CD4-positive, alpha-beta memory T cell (primary cell): Measurements from ENCODE around the gene TNIK. TPM values are rescaled to one million over a fixed set of nuclear protein-coding genes. Genes with fewer than 3 reads are reported as not detected.

Source experiments
- CTCF ChIA-PET: fragments of 350-600 bp; sonication (Branson Sonifier 250); formaldehyde crosslinking; loops from one replicate; lab custom pipeline; 2021; ENCODE audit warnings: inconsistent platforms; ENCODE audit not compliant: partially characterized antibody; lab: Charles Lee
- POLR2A ChIA-PET: fragments of 350-600 bp; sonication (Branson Sonifier 250); formaldehyde crosslinking; loops from one replicate; lab custom pipeline; 2021; ENCODE audit not compliant: partially characterized antibody; lab: Charles Lee
- DNase-seq, 5 donors: peaks; one replicate each; pipeline versions ENCODE4 v3.0.0 to v3.0.0-alpha.2; 2020 to 2022; ENCODE audit warnings: mixed read lengths in 1 of 5
- H3K27ac ChIP-seq: one replicate; pipeline ENCODE4 v1.7.0; 2013; ENCODE audit warnings: low read depth, low read length
- H3K27me3 ChIP-seq: 2 replicates; pipeline ENCODE4 v1.7.0; 2013; ENCODE audit warnings: mild to moderate bottlenecking, low read length, moderate library complexity; ENCODE audit not compliant: insufficient read depth
- H3K36me3 ChIP-seq: 2 replicates; pipeline ENCODE4 v1.7.0; 2013; ENCODE audit warnings: mild to moderate bottlenecking, low read length, moderate library complexity; ENCODE audit not compliant: insufficient read depth
- H3K4me1 ChIP-seq: 2 replicates; pipeline ENCODE4 v1.7.0; 2013; ENCODE audit warnings: mild to moderate bottlenecking, low read length, moderate library complexity; ENCODE audit not compliant: insufficient read depth
- H3K4me3 ChIP-seq, 2 donors: one replicate each; pipeline ENCODE4 v1.7.0; 2013; ENCODE audit warnings: low read length in 2 of 2, mild to moderate bottlenecking in 1 of 2
- H3K9me3 ChIP-seq, 2 donors: one replicate each; pipeline ENCODE4 v1.7.0; 2013; ENCODE audit warnings: low read length in 2 of 2, control low read depth in 1 of 2; ENCODE audit not compliant: control insufficient read depth in 1 of 2
- H3K27ac Mint-ChIP-seq, 7 donors: one replicate each; pipeline ENCODE4 v1.8.0; 2020 to 2021; ENCODE audit warnings: mixed read lengths in 7 of 7, mild to moderate bottlenecking in 6 of 7, inconsistent platforms in 3 of 7, moderate library complexity in 3 of 7
- H3K27me3 Mint-ChIP-seq, 2 donors: one replicate each; pipeline ENCODE4 v1.8.0; 2020 to 2021; ENCODE audit warnings: mixed read lengths in 2 of 2
- H3K36me3 Mint-ChIP-seq, 2 donors: one replicate each; pipeline ENCODE4 v1.8.0; 2020 to 2021; ENCODE audit warnings: mixed read lengths in 2 of 2, inconsistent platforms in 1 of 2, mild to moderate bottlenecking in 1 of 2
- H3K4me1 Mint-ChIP-seq, 4 donors: one replicate each; pipeline ENCODE4 v1.8.0; 2020 to 2021; ENCODE audit warnings: mixed read lengths in 4 of 4, mild to moderate bottlenecking in 1 of 4
- H3K4me3 Mint-ChIP-seq, 8 donors: one replicate each; pipeline ENCODE4 v1.8.0; 2020 to 2021; ENCODE audit warnings: mixed read lengths in 8 of 8, mild to moderate bottlenecking in 7 of 8, moderate library complexity in 6 of 8, inconsistent platforms in 3 of 8
- H3K9me3 Mint-ChIP-seq, 8 donors: one replicate each; pipeline ENCODE4 v1.8.0; 2020 to 2021; ENCODE audit warnings: mixed read lengths in 8 of 8, mild to moderate bottlenecking in 5 of 8, inconsistent platforms in 3 of 8, moderate library complexity in 1 of 8
- intact Hi-C: fragments of 100-400 bp; cut with micrococcal nuclease; formaldehyde crosslinking; loops from one replicate; pipeline ENCODE4 v1.15.1; 2023
- polyA plus RNA-seq, 2 donors: library from polyadenylated mRNA; unstranded; fragments of 300-500 nt; fragmentation: Illumina TruSeq; gene quantifications; one replicate each; pipeline ENCODE4 v1.2.3, GENCODE V29; 2021
- total RNA-seq, 2 experiments: library from RNA; stranded (reverse); gene quantifications; one replicate each; pipeline ENCODE4 v1.2.3, GENCODE V29; 2021

Gene TNIK
- total and polyA plus RNA-seq, 4 experiments from 2014 or later, result 14.6 to 93.5 (median 58.1) TPM

DNA sequence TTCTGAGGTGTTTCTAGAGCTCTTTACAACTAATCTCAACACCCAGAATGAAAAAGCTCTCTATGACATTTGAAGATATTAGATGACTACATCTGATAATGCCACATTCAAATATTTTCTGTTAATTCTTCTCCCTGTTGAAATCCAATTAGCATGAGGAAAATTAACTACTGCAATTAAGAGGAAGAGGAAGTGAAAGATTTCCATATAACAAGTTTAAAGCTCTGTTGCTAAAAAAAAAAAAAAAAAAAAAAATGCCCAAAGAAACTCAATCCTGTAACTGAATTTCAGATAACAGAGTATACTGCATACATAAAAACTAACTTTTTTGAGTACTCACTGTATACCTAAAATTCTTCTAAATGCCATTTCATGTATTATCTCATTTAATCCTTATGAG, 109.8 kb downstream of the TNIK start:
- no peak overlapping the region for H3K4me3 ChIP-seq
- no peaks in the 10 kb centered on the region for H3K27me3 ChIP-seq
- Mint-ChIP-seq H3K9me3 (no peaks in the 10 kb centered on the region), H3K36me3 (peaks cover 5 to 18% of the 10 kb centered on the region in 2 donors), H3K4me1 (peaks cover 43 to 84% (median 62%) of the 10 kb centered on the region in 4 donors), H3K27me3 (no peaks in the 10 kb centered on the region), H3K4me3 (peak overlapping the region in 1 of 8 donors; percentile 6), H3K27ac (peak overlapping the region in 2 of 7 donors; percentile 49 to 73)
- H3K27ac ChIP-seq, result no peak overlapping the region
- H3K9me3 ChIP-seq, result no peaks in the 10 kb centered on the region
- peaks cover 49% of the 10 kb centered on the region for H3K4me1 ChIP-seq
- intact Hi-C loops, result no loop called here
- CTCF ChIA-PET, result interaction anchor here (0.5 to 1.4 kb wide), 2 partner anchors 11 to 399 kb away, joined by 3 read pairs; no protein-coding TSS in a partner anchor
- no peak for DNase-seq
- POLR2A ChIA-PET, result interaction anchor here (0.8 to 1.0 kb wide), 2 partner anchors 12 to 45 kb away, joined by 3 read pairs; no protein-coding TSS in a partner anchor
- H3K36me3 ChIP-seq, result no peaks in the 10 kb centered on the region

- H3K27me3 Mint-ChIP-seq, result no peaks in the 10 kb centered on the region
These were observed 110.8 kb downstream of the TNIK start for GRCh38 chr3:171349392-171349791.

DNA sequence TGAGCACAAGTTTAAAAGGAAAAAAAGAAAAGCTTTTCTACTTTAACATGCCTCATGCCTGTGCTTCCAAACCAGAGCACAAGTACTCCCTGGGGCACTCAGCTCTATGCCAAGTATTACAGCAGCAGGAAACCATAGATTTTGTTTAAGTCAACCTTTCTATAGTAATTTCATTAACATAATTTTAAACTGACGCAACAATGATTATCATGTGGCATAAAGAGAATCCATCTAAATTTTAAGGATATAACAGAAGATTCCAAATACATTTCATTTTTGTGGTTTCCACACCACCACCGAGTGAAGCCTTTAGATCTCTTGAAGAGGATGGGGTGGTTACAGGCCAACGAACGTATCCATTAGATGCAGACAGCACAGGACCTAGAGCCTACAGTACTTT, 112.1 kb downstream of the TNIK start:
- intact Hi-C loops, result no loop called here
- H3K27me3 ChIP-seq, result no peaks in the 10 kb centered on the region
- DNase-seq, result no peak
- ChIA-PET CTCF (interaction anchor here (1.8 kb wide), 1 partner anchor 10 kb away, joined by 4 read pairs; no protein-coding TSS in a partner anchor), POLR2A (no interaction called here)
- H3K4me3 ChIP-seq, result no peak overlapping the region
- H3K36me3 ChIP-seq, result no peaks in the 10 kb centered on the region
- peaks cover 40% of the 10 kb centered on the region for H3K4me1 ChIP-seq
- H3K9me3 ChIP-seq, result no peaks in the 10 kb centered on the region
- no peak overlapping the region for H3K27ac ChIP-seq
- peaks cover 14 to 38% of the 10 kb centered on the region in 2 donors for H3K36me3 Mint-ChIP-seq
- no peak overlapping the region for H3K27ac Mint-ChIP-seq
- no peaks in the 10 kb centered on the region for H3K27me3 Mint-ChIP-seq
- peaks cover 0 to 10% (median 1%) of the 10 kb centered on the region in 8 donors for H3K9me3 Mint-ChIP-seq
- peaks cover 43 to 72% (median 53%) of the 10 kb centered on the region in 4 donors for H3K4me1 Mint-ChIP-seq
- H3K4me3 Mint-ChIP-seq, result no peak overlapping the region

More at GRCh38 chr3:171349392-171349791, 110.8 kb downstream of the TNIK start:
- POLR2A ChIA-PET, result interaction anchor here (1.0 kb wide), 1 partner anchor 11 kb away, joined by 3 read pairs; no protein-coding TSS in a partner anchor
- peaks cover 13 to 28% of the 10 kb centered on the region in 2 donors for H3K36me3 Mint-ChIP-seq
- peaks cover 42 to 76% (median 58%) of the 10 kb centered on the region in 4 donors for H3K4me1 Mint-ChIP-seq
- no peaks in the 10 kb centered on the region for H3K9me3 ChIP-seq
- CTCF ChIA-PET, result interaction anchor here (1.3 to 1.4 kb wide), 2 partner anchors 12 to 216 kb away, joined by 3 to 4 read pairs; no protein-coding TSS in a partner anchor
- H3K36me3 ChIP-seq, result no peaks in the 10 kb centered on the region
- no peak overlapping the region for H3K27ac ChIP-seq
- H3K27me3 ChIP-seq, result no peaks in the 10 kb centered on the region
- H3K27ac Mint-ChIP-seq, result peak overlapping the region in 1 of 7 donors; percentile 49
- H3K4me3 ChIP-seq, result no peak overlapping the region
- DNase-seq, result no peak
- no peak overlapping the region for H3K4me3 Mint-ChIP-seq
- peaks cover 0 to under 1% (median 0%) of the 10 kb centered on the region in 8 donors for H3K9me3 Mint-ChIP-seq
- H3K4me1 ChIP-seq, result peaks cover 45% of the 10 kb centered on the region
- intact Hi-C loops, result no loop called here

GRCh38 chr3:171347301-171348039, 112.7 kb downstream of the TNIK start:
- peaks cover 39% of the 10 kb centered on the region for H3K4me1 ChIP-seq
- H3K4me1 Mint-ChIP-seq, result peaks cover 44 to 75% (median 54%) of the 10 kb centered on the region in 4 donors
- ChIA-PET CTCF (interaction anchor here (0.6 to 1.8 kb wide), 4 partner anchors 9 to 218 kb away, joined by 3 to 5 read pairs (median 4); no protein-coding TSS in a partner anchor), POLR2A (no interaction called here)
- no peak overlapping the region for H3K4me3 ChIP-seq
- peaks cover 19 to 44% of the 10 kb centered on the region in 2 donors for H3K36me3 Mint-ChIP-seq
- no peaks in the 10 kb centered on the region for H3K27me3 Mint-ChIP-seq
- H3K27me3 ChIP-seq, result no peaks in the 10 kb centered on the region
- no peak for DNase-seq
- H3K36me3 ChIP-seq, result no peaks in the 10 kb centered on the region
- H3K27ac Mint-ChIP-seq, result peak overlapping the region in 4 of 7 donors; percentile 1 to 62 (median 18)
- peaks cover 0 to 16% (median 5%) of the 10 kb centered on the region in 8 donors for H3K9me3 Mint-ChIP-seq
- H3K4me3 Mint-ChIP-seq, result peak overlapping the region in 2 of 8 donors; percentile 23 to 35
- H3K27ac ChIP-seq, result no peak overlapping the region
- intact Hi-C loops, result no loop called here
- no peaks in the 10 kb centered on the region for H3K9me3 ChIP-seq

- Histone ChIP-seq H3K4me1 (peaks cover 37% of the 10 kb centered on the region), H3K4me3 (no peak overlapping the region), H3K36me3 (no peaks in the 10 kb centered on the region), H3K27me3 (no peaks in the 10 kb centered on the region), H3K9me3 (no peaks in the 10 kb centered on the region), H3K27ac (no peak overlapping the region)
- peaks cover 41 to 69% (median 50%) of the 10 kb centered on the region in 4 donors for H3K4me1 Mint-ChIP-seq
- H3K4me3 Mint-ChIP-seq, result no peak overlapping the region
- no peaks in the 10 kb centered on the region for H3K27me3 Mint-ChIP-seq
- peaks cover 19 to 48% of the 10 kb centered on the region in 2 donors for H3K36me3 Mint-ChIP-seq
- POLR2A ChIA-PET, result no interaction called here
- intact Hi-C loops, result no loop called here
- CTCF ChIA-PET, result interaction anchor here (0.6 to 1.8 kb wide), 4 partner anchors 9 to 219 kb away, joined by 3 to 5 read pairs (median 4); no protein-coding TSS in a partner anchor
- peak overlapping the region in 3 of 7 donors; percentile 4 to 43 (median 43) for H3K27ac Mint-ChIP-seq
- peaks cover 0 to 16% (median 5%) of the 10 kb centered on the region in 8 donors for H3K9me3 Mint-ChIP-seq
- no peak for DNase-seq
These were observed 113.5 kb downstream of the TNIK start for GRCh38 chr3:171346582-171347300.

DNA sequence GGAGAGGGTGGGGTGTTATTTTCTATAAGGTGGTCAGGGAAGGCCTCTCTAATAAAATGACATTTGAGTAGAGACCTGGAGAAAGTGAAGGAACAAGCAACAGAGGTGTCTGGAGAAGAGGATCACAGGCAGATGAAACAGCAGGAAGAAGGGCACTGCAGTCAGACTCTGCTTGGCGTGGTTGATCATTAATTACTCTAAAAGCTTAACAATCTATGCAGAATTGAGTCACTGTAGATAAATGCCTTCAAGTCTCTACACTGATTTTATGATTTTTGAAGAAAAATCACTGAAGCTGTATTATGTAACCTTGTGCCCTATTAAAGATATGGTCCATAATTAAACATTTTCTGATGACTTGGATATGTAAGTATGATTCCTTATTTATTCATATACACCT, 114.2 kb downstream of the TNIK start:
- Mint-ChIP-seq H3K4me1 (peaks cover 40 to 62% (median 47%) of the 10 kb centered on the region in 4 donors), H3K36me3 (peaks cover 19 to 48% of the 10 kb centered on the region in 2 donors), H3K27ac (no peak overlapping the region), H3K4me3 (no peak overlapping the region), H3K27me3 (no peaks in the 10 kb centered on the region), H3K9me3 (peaks cover 0 to 16% (median 5%) of the 10 kb centered on the region in 8 donors)
- Histone ChIP-seq H3K4me3 (no peak overlapping the region), H3K27ac (no peak overlapping the region), H3K36me3 (no peaks in the 10 kb centered on the region), H3K27me3 (no peaks in the 10 kb centered on the region), H3K4me1 (peaks cover 33% of the 10 kb centered on the region), H3K9me3 (no peaks in the 10 kb centered on the region)
- intact Hi-C loops, result no loop called here
- POLR2A ChIA-PET, result no interaction called here
- CTCF ChIA-PET, result interaction anchor here (1.6 kb wide), 1 partner anchor 220 kb away, joined by 5 read pairs; no protein-coding TSS in a partner anchor
- no peak for DNase-seq
